Colonic mucosa (tissue), 4 donors: ENCODE results near the gene PRDM13. TPM values are rescaled to one million over a fixed set of nuclear protein-coding genes. Genes with fewer than 3 reads are reported as not detected.

Experiments used
- DNase-seq: peaks from one replicate; pipeline ENCODE4 v3.0.0-alpha.2; 2020
- H3K27ac ChIP-seq: fragments of 200-600 bp; one replicate; pipeline ENCODE4 v1.8.0; 2021
- H3K27me3 ChIP-seq: fragments of 200-600 bp; one replicate; pipeline ENCODE4 v1.8.0; 2021
- H3K36me3 ChIP-seq: fragments of 200-600 bp; one replicate; pipeline ENCODE4 v1.8.0; 2021
- H3K4me1 ChIP-seq: fragments of 200-600 bp; one replicate; pipeline ENCODE4 v1.8.0; 2021; ENCODE audit warnings: mild to moderate bottlenecking
- H3K4me3 ChIP-seq: fragments of 200-600 bp; one replicate; pipeline ENCODE4 v1.8.0; 2021
- H3K9ac ChIP-seq, 2 donors: one replicate each; pipeline ENCODE4 v1.7.0; 2013; ENCODE audit warnings: control low read depth in 2 of 2, low read depth in 2 of 2, low read length in 2 of 2
- H3K9me3 ChIP-seq: fragments of 200-600 bp; one replicate; pipeline ENCODE4 v1.8.0; 2021
- intact Hi-C: fragments of 100-400 bp; cut with DNase I; formaldehyde crosslinking; loops from one replicate; pipeline ENCODE4 v1.14.1; 2022
- total RNA-seq, 2 donors: library from RNA; stranded (reverse); fragmentation: NEBNext Ultra II Directional in 1 of 2; extraction: Animal tissue kit (Norgen Biotek cat#: 25700) in 1 of 2; gene quantifications; one replicate each; pipeline ENCODE4 v1.2.1, GENCODE V29; 2021
- TF ChIP-seq, protein P1 (sequence below): fragments of 200-600 bp; IDR thresholded peaks from one replicate; pipeline ENCODE4 v1.8.0; 2022; ENCODE audit warnings: antibody characterized with exemption, mild to moderate bottlenecking
- donor health status: healthy.
- donor health status: DM: no; HTN: no; CAD: no.
- donor health status: DM: no; HTN: no; CAD: no.

Gene PRDM13
- total RNA-seq, 2 donors from 2014 or later, result not detected

- H3K36me3 ChIP-seq, result no peaks in the 10 kb centered on the region
- DNase-seq, result no peak
- H3K4me1 ChIP-seq, result peaks cover 12% of the 10 kb centered on the region
- H3K27ac ChIP-seq, result no peak overlapping the region
- H3K4me3 ChIP-seq, result no peak overlapping the region
- intact Hi-C loops, result loop anchor here (10.0 kb wide), 1 partner anchor 146 kb away; no protein-coding TSS in a partner anchor
- TF ChIP-seq, protein P1, sequence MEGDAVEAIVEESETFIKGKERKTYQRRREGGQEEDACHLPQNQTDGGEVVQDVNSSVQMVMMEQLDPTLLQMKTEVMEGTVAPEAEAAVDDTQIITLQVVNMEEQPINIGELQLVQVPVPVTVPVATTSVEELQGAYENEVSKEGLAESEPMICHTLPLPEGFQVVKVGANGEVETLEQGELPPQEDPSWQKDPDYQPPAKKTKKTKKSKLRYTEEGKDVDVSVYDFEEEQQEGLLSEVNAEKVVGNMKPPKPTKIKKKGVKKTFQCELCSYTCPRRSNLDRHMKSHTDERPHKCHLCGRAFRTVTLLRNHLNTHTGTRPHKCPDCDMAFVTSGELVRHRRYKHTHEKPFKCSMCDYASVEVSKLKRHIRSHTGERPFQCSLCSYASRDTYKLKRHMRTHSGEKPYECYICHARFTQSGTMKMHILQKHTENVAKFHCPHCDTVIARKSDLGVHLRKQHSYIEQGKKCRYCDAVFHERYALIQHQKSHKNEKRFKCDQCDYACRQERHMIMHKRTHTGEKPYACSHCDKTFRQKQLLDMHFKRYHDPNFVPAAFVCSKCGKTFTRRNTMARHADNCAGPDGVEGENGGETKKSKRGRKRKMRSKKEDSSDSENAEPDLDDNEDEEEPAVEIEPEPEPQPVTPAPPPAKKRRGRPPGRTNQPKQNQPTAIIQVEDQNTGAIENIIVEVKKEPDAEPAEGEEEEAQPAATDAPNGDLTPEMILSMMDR, result no peak
- no peak overlapping the region for H3K9ac ChIP-seq
- H3K9me3 ChIP-seq, result no peaks in the 10 kb centered on the region
- peaks cover 98% of the 10 kb centered on the region for H3K27me3 ChIP-seq
These were observed 4.5 kb downstream of the PRDM13 start for GRCh38 chr6:99611148-99611547.

DNA sequence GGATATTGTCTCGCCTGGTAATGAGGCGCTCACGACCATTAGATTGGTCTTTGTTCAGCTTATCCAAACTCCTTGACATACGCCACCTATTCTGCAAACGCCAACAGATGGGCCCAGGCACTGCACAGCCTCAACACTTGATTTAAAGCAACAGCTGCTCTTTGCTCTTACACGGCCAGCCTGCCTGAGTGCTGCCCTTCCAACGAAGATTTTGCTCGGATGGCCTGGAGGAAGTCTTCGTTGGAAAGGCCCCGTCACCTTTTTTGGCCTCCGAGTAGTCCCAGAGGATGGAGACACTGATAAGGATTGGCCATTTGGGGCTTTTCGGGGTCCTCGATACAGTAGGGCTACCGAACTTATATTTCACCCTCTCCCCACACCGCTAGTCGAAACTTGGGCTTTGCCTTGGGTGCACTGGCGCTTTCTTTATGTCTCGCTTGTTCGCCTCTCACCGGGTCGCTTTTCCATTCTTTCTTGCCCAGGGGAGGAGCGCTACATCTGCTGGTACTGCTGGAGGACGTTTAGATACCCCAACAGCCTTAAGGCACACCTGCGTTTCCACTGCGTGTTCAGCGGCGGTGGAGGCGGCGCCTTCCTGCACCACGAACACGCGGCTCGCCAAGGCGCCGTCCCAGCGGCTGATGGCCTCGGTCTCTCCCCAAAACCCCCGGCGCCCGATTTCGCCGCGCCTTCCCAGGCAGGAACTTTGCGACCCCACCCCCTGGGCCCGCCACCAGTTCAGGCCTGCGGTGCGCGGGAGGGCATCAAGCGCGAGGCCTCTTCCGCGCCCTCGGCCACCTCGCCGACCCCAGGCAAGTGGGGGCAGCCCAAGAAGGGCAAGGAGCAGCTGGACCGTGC, 6.1 kb downstream of the PRDM13 start:
- H3K9ac ChIP-seq, result no peak overlapping the region
- no peaks in the 10 kb centered on the region for H3K36me3 ChIP-seq
- no peaks in the 10 kb centered on the region for H3K9me3 ChIP-seq
- DNase-seq, result no peak
- H3K27ac ChIP-seq, result no peak overlapping the region
- TF ChIP-seq, protein P1, result no peak
- H3K27me3 ChIP-seq, result peaks cover 98% of the 10 kb centered on the region
- peaks cover 12% of the 10 kb centered on the region for H3K4me1 ChIP-seq
- intact Hi-C loops, result loop anchor here (10.0 kb wide), 1 partner anchor 148 kb away; no protein-coding TSS in a partner anchor
- peak overlapping the region; percentile 47 for H3K4me3 ChIP-seq

GRCh38 chr6:99613409-99613704, 6.7 kb downstream of the PRDM13 start:
- Histone ChIP-seq H3K36me3 (no peaks in the 10 kb centered on the region), H3K27ac (no peak overlapping the region), H3K4me3 (peak overlapping the region; percentile 47), H3K27me3 (peaks cover 96% of the 10 kb centered on the region), H3K9me3 (no peaks in the 10 kb centered on the region), H3K9ac (no peak overlapping the region), H3K4me1 (peaks cover 12% of the 10 kb centered on the region)
- DNase-seq, result peak; percentile 41
- TF ChIP-seq, protein P1, result peak; percentile 29
- intact Hi-C loops, result loop anchor here (10.0 kb wide), 1 partner anchor 149 kb away; no protein-coding TSS in a partner anchor

- peak overlapping the region; percentile 47 for H3K4me3 ChIP-seq
- TF ChIP-seq, protein P1, result no peak
- H3K27me3 ChIP-seq, result peaks cover 96% of the 10 kb centered on the region
- no peak overlapping the region for H3K9ac ChIP-seq
- peaks cover 12% of the 10 kb centered on the region for H3K4me1 ChIP-seq
- DNase-seq, result no peak
- no peak overlapping the region for H3K27ac ChIP-seq
- H3K36me3 ChIP-seq, result no peaks in the 10 kb centered on the region
- intact Hi-C loops, result loop anchor here (10.0 kb wide), 1 partner anchor 149 kb away; no protein-coding TSS in a partner anchor
- no peaks in the 10 kb centered on the region for H3K9me3 ChIP-seq
These were observed 7.2 kb downstream of the PRDM13 start for GRCh38 chr6:99613705-99614429.

DNA sequence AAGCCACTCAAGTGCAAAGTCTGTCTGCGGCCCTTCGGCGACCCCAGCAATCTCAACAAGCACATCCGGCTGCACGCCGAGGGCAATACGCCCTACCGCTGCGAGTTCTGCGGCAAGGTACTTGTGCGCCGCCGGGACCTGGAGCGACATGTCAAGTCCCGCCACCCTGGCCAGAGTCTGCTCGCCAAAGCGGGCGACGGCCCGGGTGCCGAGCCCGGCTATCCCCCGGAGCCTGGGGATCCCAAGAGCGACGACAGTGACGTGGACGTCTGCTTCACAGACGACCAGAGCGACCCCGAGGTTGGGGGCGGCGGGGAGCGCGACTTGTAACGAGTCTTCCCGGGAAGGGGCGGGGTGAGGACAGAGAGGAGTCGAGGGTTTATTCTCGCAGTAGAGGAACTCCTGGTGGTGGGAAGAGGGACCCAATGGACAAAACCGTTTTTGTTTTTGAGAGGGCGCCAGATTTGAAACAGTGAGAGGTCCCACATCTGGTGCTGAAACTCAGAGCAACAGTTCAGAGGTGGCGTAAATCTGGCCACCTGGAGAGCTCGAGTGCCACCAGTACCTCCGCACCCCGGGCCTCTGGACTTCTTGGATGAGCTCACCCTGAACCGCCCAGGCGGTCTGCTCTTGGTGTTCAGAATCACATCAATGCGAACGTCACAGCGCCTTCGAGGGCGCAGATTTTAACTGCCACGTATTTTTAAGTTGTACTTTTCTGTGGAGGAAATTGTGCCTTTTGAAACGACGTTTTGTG, 8.0 kb downstream of the PRDM13 start:
- peaks cover 96% of the 10 kb centered on the region for H3K27me3 ChIP-seq
- no peaks in the 10 kb centered on the region for H3K9me3 ChIP-seq
- DNase-seq, result no peak
- TF ChIP-seq, protein P1, result no peak
- no peak overlapping the region for H3K27ac ChIP-seq
- H3K4me1 ChIP-seq, result peaks cover 12% of the 10 kb centered on the region
- intact Hi-C loops, result loop anchor here (10.0 kb wide), 1 partner anchor 150 kb away; no protein-coding TSS in a partner anchor
- no peak overlapping the region for H3K9ac ChIP-seq
- H3K4me3 ChIP-seq, result peak overlapping the region; percentile 47
- no peaks in the 10 kb centered on the region for H3K36me3 ChIP-seq
